IgD-negative memory B cell (primary cell): ENCODE results near the gene KCNF1. TPM values are rescaled to one million over a fixed set of nuclear protein-coding genes. Genes with fewer than 3 reads are reported as not detected.

ENCODE experiments used
- H3K27ac Mint-ChIP-seq, 3 donors: one replicate each; pipeline ENCODE4 v1.8.0; 2020 to 2022; ENCODE audit warnings: mild to moderate bottlenecking in 3 of 3, mixed read lengths in 3 of 3, moderate library complexity in 1 of 3
- H3K27me3 Mint-ChIP-seq: one replicate; pipeline ENCODE4 v1.8.0; 2021; ENCODE audit warnings: mixed read lengths
- H3K36me3 Mint-ChIP-seq: one replicate; pipeline ENCODE4 v1.8.0; 2020; ENCODE audit warnings: mild to moderate bottlenecking, mixed read lengths
- H3K4me1 Mint-ChIP-seq, 3 donors: one replicate each; pipeline ENCODE4 v1.8.0; 2020 to 2022; ENCODE audit warnings: mixed read lengths in 3 of 3, mild to moderate bottlenecking in 1 of 3
- H3K4me3 Mint-ChIP-seq, 4 donors: one replicate each; pipeline ENCODE4 v1.8.0; 2020 to 2022; ENCODE audit warnings: mild to moderate bottlenecking in 4 of 4, mixed read lengths in 4 of 4, moderate library complexity in 3 of 4
- H3K9me3 Mint-ChIP-seq, 3 donors: one replicate each; pipeline ENCODE4 v1.8.0; 2020 to 2021; ENCODE audit warnings: mixed read lengths in 3 of 3, mild to moderate bottlenecking in 1 of 3
- polyA plus RNA-seq: library from polyadenylated mRNA; unstranded; fragments of 300-500 nt; fragmentation: Illumina TruSeq; gene quantifications from one replicate; pipeline ENCODE4 v1.2.3, GENCODE V29; 2021

The KCNF1 gene
- polyA plus RNA-seq, 1 donor from 2014 or later: not detected

GRCh38 chr2:10889651-10890215, 22.0 kb upstream of the KCNF1 start:
- no peaks in the 10 kb centered on the region for H3K4me1 Mint-ChIP-seq
- no peak overlapping the region for H3K4me3 Mint-ChIP-seq
- H3K27ac Mint-ChIP-seq: no peak overlapping the region
- no peaks in the 10 kb centered on the region for H3K36me3 Mint-ChIP-seq
- peaks cover 3 to 11% (median 9%) of the 10 kb centered on the region in 3 donors for H3K9me3 Mint-ChIP-seq
- H3K27me3 Mint-ChIP-seq: peaks cover 18% of the 10 kb centered on the region

- Mint-ChIP-seq H3K4me1 (no peaks in the 10 kb centered on the region), H3K9me3 (peaks cover 3 to 11% (median 9%) of the 10 kb centered on the region in 3 donors), H3K36me3 (no peaks in the 10 kb centered on the region), H3K4me3 (no peak overlapping the region), H3K27me3 (peaks cover 21% of the 10 kb centered on the region), H3K27ac (no peak overlapping the region)
These were observed 20.9 kb upstream of the KCNF1 start for GRCh38 chr2:10890706-10891270.

GRCh38 chr2:10891390-10891789, 20.3 kb upstream of the KCNF1 start:
- H3K27ac Mint-ChIP-seq: no peak overlapping the region
- peaks cover 3 to 11% (median 9%) of the 10 kb centered on the region in 3 donors for H3K9me3 Mint-ChIP-seq
- H3K36me3 Mint-ChIP-seq: no peaks in the 10 kb centered on the region
- no peaks in the 10 kb centered on the region for H3K4me1 Mint-ChIP-seq
- peaks cover 23% of the 10 kb centered on the region for H3K27me3 Mint-ChIP-seq
- H3K4me3 Mint-ChIP-seq: no peak overlapping the region

GRCh38 chr2:10891848-10892247, 19.9 kb upstream of the KCNF1 start:
- H3K27me3 Mint-ChIP-seq: peaks cover 24% of the 10 kb centered on the region
- H3K4me3 Mint-ChIP-seq: no peak overlapping the region
- no peaks in the 10 kb centered on the region for H3K4me1 Mint-ChIP-seq
- peaks cover 3 to 11% (median 9%) of the 10 kb centered on the region in 3 donors for H3K9me3 Mint-ChIP-seq
- H3K27ac Mint-ChIP-seq: no peak overlapping the region
- H3K36me3 Mint-ChIP-seq: no peaks in the 10 kb centered on the region

- H3K4me1 Mint-ChIP-seq: no peaks in the 10 kb centered on the region
- peaks cover 3 to 11% (median 9%) of the 10 kb centered on the region in 3 donors for H3K9me3 Mint-ChIP-seq
- no peak overlapping the region for H3K27ac Mint-ChIP-seq
- no peak overlapping the region for H3K4me3 Mint-ChIP-seq
- H3K27me3 Mint-ChIP-seq: peaks cover 23% of the 10 kb centered on the region
- H3K36me3 Mint-ChIP-seq: no peaks in the 10 kb centered on the region
These were observed 19.4 kb upstream of the KCNF1 start for GRCh38 chr2:10892316-10892715.

- H3K27me3 Mint-ChIP-seq: peaks cover 20% of the 10 kb centered on the region
- H3K9me3 Mint-ChIP-seq: peaks cover 3 to 11% (median 9%) of the 10 kb centered on the region in 3 donors
- no peaks in the 10 kb centered on the region for H3K4me1 Mint-ChIP-seq
- no peak overlapping the region for H3K27ac Mint-ChIP-seq
- H3K36me3 Mint-ChIP-seq: no peaks in the 10 kb centered on the region
- H3K4me3 Mint-ChIP-seq: no peak overlapping the region
These were observed 18.9 kb upstream of the KCNF1 start for GRCh38 chr2:10892796-10893350.

GRCh38 chr2:10894264-10894935, 17.3 kb upstream of the KCNF1 start:
- Mint-ChIP-seq H3K36me3 (no peaks in the 10 kb centered on the region), H3K27me3 (peaks cover 17% of the 10 kb centered on the region), H3K4me1 (no peaks in the 10 kb centered on the region), H3K9me3 (peaks cover 0 to 3% (median 0%) of the 10 kb centered on the region in 3 donors), H3K4me3 (no peak overlapping the region), H3K27ac (no peak overlapping the region)

- Mint-ChIP-seq H3K27me3 (peaks cover 15% of the 10 kb centered on the region), H3K36me3 (no peaks in the 10 kb centered on the region), H3K4me3 (no peak overlapping the region), H3K4me1 (no peaks in the 10 kb centered on the region), H3K27ac (no peak overlapping the region), H3K9me3 (peaks cover 0 to 3% (median 0%) of the 10 kb centered on the region in 3 donors)
These were observed 16.5 kb upstream of the KCNF1 start for GRCh38 chr2:10895231-10895630.

GRCh38 chr2:10897956-10898355, 13.8 kb upstream of the KCNF1 start:
- peaks cover 18% of the 10 kb centered on the region for H3K27me3 Mint-ChIP-seq
- no peak overlapping the region for H3K27ac Mint-ChIP-seq
- H3K4me3 Mint-ChIP-seq: no peak overlapping the region
- no peaks in the 10 kb centered on the region for H3K9me3 Mint-ChIP-seq
- no peaks in the 10 kb centered on the region for H3K36me3 Mint-ChIP-seq
- no peaks in the 10 kb centered on the region for H3K4me1 Mint-ChIP-seq

- H3K4me3 Mint-ChIP-seq: no peak overlapping the region
- H3K9me3 Mint-ChIP-seq: peaks cover 0 to 7% (median 2%) of the 10 kb centered on the region in 3 donors
- H3K4me1 Mint-ChIP-seq: no peaks in the 10 kb centered on the region
- H3K27ac Mint-ChIP-seq: no peak overlapping the region
- H3K36me3 Mint-ChIP-seq: no peaks in the 10 kb centered on the region
- H3K27me3 Mint-ChIP-seq: peaks cover 15% of the 10 kb centered on the region
These were observed 11.3 kb upstream of the KCNF1 start for GRCh38 chr2:10900216-10901109.

GRCh38 chr2:10901160-10901939, 10.4 kb upstream of the KCNF1 start:
- H3K9me3 Mint-ChIP-seq: peaks cover 0 to 7% (median 2%) of the 10 kb centered on the region in 3 donors
- no peak overlapping the region for H3K27ac Mint-ChIP-seq
- H3K4me1 Mint-ChIP-seq: no peaks in the 10 kb centered on the region
- H3K27me3 Mint-ChIP-seq: peaks cover 14% of the 10 kb centered on the region
- H3K4me3 Mint-ChIP-seq: no peak overlapping the region
- H3K36me3 Mint-ChIP-seq: no peaks in the 10 kb centered on the region

- Mint-ChIP-seq H3K4me1 (no peaks in the 10 kb centered on the region), H3K27me3 (peaks cover 12% of the 10 kb centered on the region), H3K36me3 (no peaks in the 10 kb centered on the region), H3K4me3 (no peak overlapping the region), H3K27ac (peak overlapping the region in 1 of 3 donors; percentile 39), H3K9me3 (peaks cover 0 to 7% (median 2%) of the 10 kb centered on the region in 3 donors)
These were observed 7.9 kb upstream of the KCNF1 start for GRCh38 chr2:10903861-10904210.

GRCh38 chr2:10904455-10904854, 7.3 kb upstream of the KCNF1 start:
- peaks cover 9% of the 10 kb centered on the region for H3K27me3 Mint-ChIP-seq

More at GRCh38 chr2:10904455-10904854, 7.3 kb upstream of the KCNF1 start:
- no peak overlapping the region for H3K27ac Mint-ChIP-seq
- H3K4me1 Mint-ChIP-seq: no peaks in the 10 kb centered on the region
- peaks cover 0 to 7% (median 2%) of the 10 kb centered on the region in 3 donors for H3K9me3 Mint-ChIP-seq
- peak overlapping the region in 1 of 4 donors; percentile 43 for H3K4me3 Mint-ChIP-seq
- peaks cover 2% of the 10 kb centered on the region for H3K36me3 Mint-ChIP-seq
